Medulla oblongata (tissue), 1 donor: ENCODE data around the gene DNMT3B.
"Not testable (repeated sequence)": the region's sequence is repeated elsewhere in the genome, so short reads cannot be mapped to it uniquely, and the experiment has no call there.

Experiments used
- DNase-seq: peaks from one replicate; pipeline ENCODE4 v3.0.0-alpha.2; 2015; ENCODE audit errors: extremely low spot score

Gene DNMT3B

GRCh38 chr20:32763202-32764004, 1.2 kb downstream of the DNMT3B start:
- DNase-seq = no peak

DNA sequence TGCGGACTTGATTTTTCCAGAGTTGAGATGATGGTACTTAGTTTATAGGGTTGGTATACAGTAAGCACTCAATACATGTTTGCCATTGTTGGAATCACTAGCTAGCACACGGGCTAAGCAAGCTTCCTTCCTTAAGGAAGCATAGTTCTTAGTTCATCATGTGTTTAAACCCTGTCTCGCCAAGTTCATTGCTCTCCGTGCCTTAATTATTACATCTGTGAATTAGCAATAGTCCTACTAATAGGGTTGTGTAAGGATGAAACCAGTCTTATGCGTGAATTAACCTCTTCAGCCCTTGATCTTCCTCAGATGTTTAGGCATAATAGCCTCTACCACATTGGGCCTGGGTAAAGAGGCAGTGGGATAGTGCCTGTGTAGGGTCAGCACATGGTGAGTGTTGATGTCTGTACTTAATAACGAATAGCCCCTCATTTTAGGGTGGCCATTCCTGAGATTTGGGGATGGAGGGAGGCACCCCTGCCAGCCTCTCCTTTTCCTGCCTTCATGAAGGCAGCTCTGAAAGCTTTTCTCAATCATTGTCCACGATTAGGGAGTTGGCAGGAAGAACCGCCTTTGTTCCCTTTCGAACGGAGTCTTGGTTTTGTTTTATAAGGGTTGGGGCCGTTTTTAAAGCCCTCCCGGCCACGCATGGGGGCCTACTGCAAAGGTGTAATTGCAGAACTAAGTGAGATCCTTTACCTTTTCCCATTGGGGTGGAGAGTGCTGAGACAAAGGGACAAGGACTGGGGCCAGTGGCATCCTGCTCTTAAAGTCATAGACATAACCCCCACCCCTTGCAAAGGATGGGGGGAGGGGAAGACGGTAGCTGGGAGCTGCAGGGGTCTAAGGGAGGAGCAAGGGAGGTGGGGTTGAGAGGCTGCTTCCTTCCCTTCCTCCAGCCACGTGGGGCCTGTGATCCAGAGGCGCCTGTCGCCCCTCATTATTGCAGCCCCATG, 2.1 kb downstream of the DNMT3B start:
- no peak for DNase-seq

- not testable (repeated sequence) for DNase-seq
Measured at GRCh38 chr20:32765230-32765875, 3.2 kb downstream of the DNMT3B start.

DNA sequence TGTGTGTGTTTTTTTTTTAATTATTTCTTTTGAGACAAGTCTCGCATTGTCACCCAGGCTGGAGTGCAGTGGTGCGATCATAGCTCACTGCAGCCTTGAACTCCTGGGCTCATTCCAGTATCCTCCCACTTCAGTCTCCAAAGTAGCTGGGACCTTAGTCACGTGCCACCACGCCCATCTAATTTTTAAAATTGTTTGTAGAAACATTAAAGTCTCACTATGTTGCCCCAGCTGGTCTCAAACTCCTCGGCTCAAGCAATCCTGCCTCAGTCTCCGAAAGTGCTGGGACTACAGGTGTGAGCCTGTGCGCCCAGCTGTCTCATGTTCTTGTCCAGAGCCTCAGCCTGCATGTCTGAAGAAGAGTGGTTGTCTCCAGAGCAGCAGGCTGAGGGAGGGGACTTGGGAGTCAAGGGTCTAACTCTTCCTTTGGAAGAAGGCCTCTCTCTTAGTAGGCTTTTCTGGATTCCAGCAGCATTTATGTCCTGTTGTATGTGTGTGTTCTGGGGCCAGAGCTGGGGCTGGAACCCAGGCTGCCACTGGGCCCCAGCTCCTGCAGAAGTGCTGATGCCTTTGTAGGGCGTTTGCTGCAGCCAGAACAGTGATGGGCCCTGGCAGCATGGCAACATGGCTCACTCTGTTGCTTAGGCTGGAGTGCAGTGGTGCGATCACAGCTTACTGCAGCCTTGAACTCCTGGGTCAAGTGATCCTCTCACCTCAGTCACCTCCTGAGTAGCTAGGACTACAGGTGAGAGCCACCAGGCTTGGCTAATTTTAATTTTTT, 5.4 kb downstream of the DNMT3B start:
- no peak for DNase-seq

GRCh38 chr20:32772046-32772445, 9.9 kb downstream of the DNMT3B start:
- no peak for DNase-seq

GRCh38 chr20:32773223-32773622, 11.0 kb downstream of the DNMT3B start:
- DNase-seq = no peak

DNA sequence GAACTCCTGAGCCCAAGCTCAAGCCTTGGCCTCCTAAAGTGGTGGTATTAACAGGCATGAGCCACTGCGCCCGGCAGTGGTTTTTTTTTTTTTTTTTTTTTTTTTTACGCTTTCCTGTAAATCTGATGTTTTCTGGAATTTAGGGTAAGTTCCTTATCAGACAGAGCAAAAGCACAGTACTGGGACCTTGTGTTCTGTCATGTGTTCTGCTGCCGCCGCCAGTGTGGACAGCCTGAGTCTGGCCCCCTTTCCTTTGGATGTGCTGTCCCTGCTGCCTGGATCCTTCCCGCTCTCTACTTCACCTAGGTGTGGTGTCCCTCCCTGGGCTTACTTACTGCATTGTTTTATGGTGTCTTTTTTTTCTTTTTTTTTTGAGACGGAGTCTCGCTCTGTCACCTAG, 11.7 kb downstream of the DNMT3B start:
- no peak for DNase-seq

- DNase-seq = no peak
Measured at GRCh38 chr20:32775336-32775991, 13.3 kb downstream of the DNMT3B start.

GRCh38 chr20:32777177-32777956, 15.2 kb downstream of the DNMT3B start:
- no peak for DNase-seq

GRCh38 chr20:32779500-32780211, 17.5 kb downstream of the DNMT3B start:
- no peak for DNase-seq

DNA sequence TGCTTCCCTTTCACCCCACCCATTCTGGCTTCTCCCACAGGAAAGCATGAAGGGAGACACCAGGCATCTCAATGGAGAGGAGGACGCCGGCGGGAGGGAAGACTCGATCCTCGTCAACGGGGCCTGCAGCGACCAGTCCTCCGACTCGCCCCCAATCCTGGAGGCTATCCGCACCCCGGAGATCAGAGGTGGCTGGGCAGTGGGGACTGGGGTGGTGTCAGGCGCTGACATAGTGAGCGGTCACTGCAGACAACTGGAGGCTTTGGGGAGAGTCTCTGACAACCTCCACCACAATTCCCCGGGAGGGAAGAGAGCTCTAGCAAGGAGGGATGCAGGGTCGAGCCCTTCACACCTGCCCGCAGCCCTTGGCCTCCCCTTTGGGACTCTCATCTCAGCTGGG, 18.1 kb downstream of the DNMT3B start:
- DNase-seq = no peak

- DNase-seq = peak; percentile 88
Measured at GRCh38 chr20:32780749-32781655, 18.8 kb downstream of the DNMT3B start.

- DNase-seq = no peak
Measured at GRCh38 chr20:32784369-32785080, 22.3 kb downstream of the DNMT3B start.

- no peak for DNase-seq
Measured at GRCh38 chr20:32786059-32786760, 24.0 kb downstream of the DNMT3B start.

DNA sequence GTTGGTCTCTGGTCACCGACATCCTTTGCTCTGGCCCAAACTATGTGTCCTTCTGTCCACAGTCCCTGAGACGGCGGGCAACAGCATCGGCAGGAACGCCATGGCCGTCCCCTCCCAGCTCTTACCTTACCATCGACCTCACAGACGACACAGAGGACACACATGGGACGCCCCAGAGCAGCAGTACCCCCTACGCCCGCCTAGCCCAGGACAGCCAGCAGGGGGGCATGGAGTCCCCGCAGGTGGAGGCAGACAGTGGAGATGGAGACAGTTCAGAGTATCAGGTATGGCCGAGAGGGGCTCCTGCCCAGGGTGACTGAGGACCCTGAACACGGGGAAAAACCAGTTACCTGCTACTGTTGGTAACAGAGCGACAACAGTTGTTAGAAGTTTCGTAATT, 25.0 kb downstream of the DNMT3B start:
- DNase-seq = no peak

DNA sequence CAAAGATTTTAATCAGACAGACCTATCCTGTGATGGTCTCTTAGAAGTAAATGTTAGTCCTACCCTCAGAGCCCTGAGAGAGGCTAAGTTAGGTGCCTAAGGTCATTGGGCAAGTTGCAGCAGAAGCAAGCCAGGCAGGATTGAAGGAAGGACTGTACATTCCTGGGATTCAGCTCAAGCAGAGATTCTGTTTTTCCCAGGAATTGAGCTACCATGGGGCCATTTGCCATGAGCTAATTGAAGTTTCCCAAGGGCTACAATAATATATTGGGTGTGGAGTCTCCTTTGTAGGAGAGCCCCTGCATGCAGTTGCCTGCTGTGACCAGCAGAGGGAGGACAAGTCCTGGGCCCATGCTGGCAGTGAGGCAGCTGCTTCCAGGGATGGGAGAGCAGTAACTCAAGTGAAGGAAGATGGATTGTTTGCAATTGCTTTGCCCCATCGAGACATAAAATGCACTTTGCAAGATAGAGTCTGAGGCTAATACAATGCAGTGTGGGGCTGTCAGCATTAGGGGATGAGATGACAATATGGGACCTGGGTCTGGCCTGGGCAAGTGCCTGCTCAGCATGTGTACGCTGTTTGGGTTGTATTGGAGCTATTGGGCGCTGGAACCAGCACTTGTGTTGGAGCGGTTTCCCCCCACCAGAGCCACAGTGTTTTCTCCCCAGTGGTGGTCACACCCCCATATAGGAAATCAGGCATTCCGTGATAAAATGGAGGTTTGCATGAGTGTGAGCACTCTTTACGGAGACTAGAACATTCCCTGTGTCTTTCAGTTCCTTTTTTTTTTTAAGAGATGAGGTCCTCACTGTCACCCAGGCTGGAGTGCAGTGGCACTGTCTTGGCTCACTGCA, 27.9 kb downstream of the DNMT3B start:
- peak; percentile 89 for DNase-seq
